HCT116 (cell line): ENCODE measurements around the gene MAB21L3. TPM values are rescaled to one million over a fixed set of nuclear protein-coding genes. Genes with fewer than 3 reads are reported as not detected.

Experiments
- ATAC-seq: fragments of 200-7000 bp; cut with Tn5 transposase; 2 replicates; pipeline ENCODE4 v1.9.1; 2020; ENCODE audit warnings: mild to moderate bottlenecking, moderate library complexity
- BruUV-seq: library from RNA; stranded (reverse); fragments of 400-500 nt; replicated peaks from 2 replicates; lab custom pipeline; 2021; lab: Mats Ljungman, UMichigan
- CTCF ChIA-PET: fragments of 300-600 bp; sonication (Branson Sonifier 250); formaldehyde crosslinking; loops from one replicate; lab custom pipeline; 2021; ENCODE audit warnings: antibody characterized with exemption; lab: Charles Lee
- POLR2A ChIA-PET: fragments of 300-600, 350-600 bp; sonication (Branson Sonifier 250); formaldehyde crosslinking; loops from one replicate; lab custom pipeline; 2021; ENCODE audit warnings: antibody characterized with exemption; lab: Charles Lee
- RAD21 ChIA-PET, 2 experiments: fragments of 300-600 bp; sonication (Branson Sonifier 250); formaldehyde crosslinking; loops; one replicate each; lab custom pipeline; 2023; ENCODE audit warnings: low total read pairs in 2 of 2; ENCODE audit not compliant: uncharacterized antibody in 2 of 2, unreplicated experiment in 2 of 2, low non-redundant PET in 1 of 2; lab: Charles Lee
- DNase-seq: peaks from one replicate; pipeline ENCODE4 v3.0.0-alpha.2; 2010; ENCODE audit warnings: low read depth, low spot score
- H2AFZ ChIP-seq: fragments of 200-600 bp; shearing (Covaris generic), sonication (generic); 2 replicates; pipeline ENCODE4 v1.6.1; 2017; ENCODE audit warnings: low read depth, mixed run types, mixed read lengths, antibody characterized with exemption, low read length; ENCODE audit not compliant: poor library complexity, severe bottlenecking
- H3K27ac ChIP-seq: 2 replicates; pipeline ENCODE4 v1.5.1; 2012; ENCODE audit warnings: low read depth, low read length
- H3K27me3 ChIP-seq: fragments of 200-600 bp; sonication (generic); 2 replicates; pipeline ENCODE4 v1.6.1; 2016; ENCODE audit warnings: mixed run types, low read length, mixed read lengths; ENCODE audit not compliant: insufficient read depth
- H3K36me3 ChIP-seq, 2 experiments: fragments of 200-500 bp in 1 of 2; fragments of 200-600 bp in 1 of 2; sonication (Bioruptor generic) in 1 of 2; sonication (generic) in 1 of 2; 2 replicates each; pipeline versions ENCODE4 v1.5.1 to v1.6.1; 2014 to 2016; ENCODE audit warnings: low read length in 2 of 2, inconsistent platforms in 1 of 2, mixed read lengths in 1 of 2, mixed run types in 1 of 2; ENCODE audit not compliant: insufficient read depth in 2 of 2, control insufficient read depth in 1 of 2
- H3K4me1 ChIP-seq, 2 experiments: fragments of 200-600 bp in 1 of 2; sonication (generic) in 1 of 2; 2 replicates each; pipeline versions ENCODE4 v1.5.1 to v1.6.1; 2012 to 2017; ENCODE audit warnings: low read length in 2 of 2, inconsistent platforms in 1 of 2, mild to moderate bottlenecking in 1 of 2, mixed read lengths in 1 of 2, mixed run types in 1 of 2, moderate library complexity in 1 of 2; ENCODE audit not compliant: insufficient read depth in 2 of 2, control insufficient read depth in 1 of 2
- H3K4me2 ChIP-seq: fragments of 200-600 bp; sonication (generic); 2 replicates; pipeline ENCODE4 v1.6.1; 2017; ENCODE audit warnings: mixed run types, low read length, mixed read lengths
- H3K4me3 ChIP-seq, 2 experiments: fragments of 200-600 bp in 1 of 2; sonication (generic) in 1 of 2; replicated peaks in 1 of 2; 2 replicates each; pipeline ENCODE4 v1.5.1; 2011 to 2016; ENCODE audit warnings: low read length in 2 of 2, control low read depth in 1 of 2, low read depth in 1 of 2, mild to moderate bottlenecking in 1 of 2, mixed read lengths in 1 of 2, mixed run types in 1 of 2
- H3K79me2 ChIP-seq: fragments of 200-600 bp; sonication (generic); 2 replicates; pipeline ENCODE4 v1.6.1; 2017; ENCODE audit warnings: mild to moderate bottlenecking, mixed run types, low read length, moderate library complexity, mixed read lengths; ENCODE audit not compliant: insufficient read depth
- H3K9ac ChIP-seq: fragments of 200-600 bp; sonication (generic); 2 replicates; pipeline ENCODE4 v1.6.1; 2016; ENCODE audit warnings: low read length, mixed read lengths
- H3K9me2 ChIP-seq: fragments of 200-600 bp; sonication (generic), shearing (Covaris generic); 2 replicates; pipeline ENCODE4 v1.6.1; 2017; ENCODE audit warnings: mixed run types, mild to moderate bottlenecking, moderate library complexity; ENCODE audit not compliant: insufficient read depth
- H3K9me3 ChIP-seq, 2 experiments: fragments of 200-500 bp in 1 of 2; fragments of 200-600 bp in 1 of 2; sonication (Bioruptor generic) in 1 of 2; sonication (generic) in 1 of 2; 2 replicates each; pipeline ENCODE4 v1.6.1; 2014 to 2017; ENCODE audit warnings: low read length in 2 of 2, mixed read lengths in 2 of 2, inconsistent platforms in 1 of 2, low read depth in 1 of 2, mild to moderate bottlenecking in 1 of 2, mixed run types in 1 of 2, moderate library complexity in 1 of 2; ENCODE audit not compliant: control insufficient read depth in 1 of 2, insufficient read depth in 1 of 2
- H4K20me1 ChIP-seq: fragments of 200-600 bp; sonication (generic), shearing (Covaris generic); 2 replicates; pipeline ENCODE4 v1.6.1; 2017; ENCODE audit warnings: mixed run types, mild to moderate bottlenecking, moderate library complexity; ENCODE audit not compliant: insufficient read depth
- CBX3 ChIP-seq: IDR thresholded peaks from 2 replicates; pipeline ENCODE4 v1.6.1; 2012; ENCODE audit warnings: low read depth
- CEBPB ChIP-seq: IDR thresholded peaks from 2 replicates; pipeline ENCODE4 v1.6.1; 2012; ENCODE audit warnings: low read depth
- EGR1 ChIP-seq: IDR thresholded peaks from 2 replicates; pipeline ENCODE4 v1.6.1; 2012; ENCODE audit warnings: low read depth
- ELF1 ChIP-seq: IDR thresholded peaks from 2 replicates; pipeline ENCODE4 v1.6.1; 2012; ENCODE audit warnings: low read depth, borderline replicate concordance
- EZH2 ChIP-seq: fragments of 200-600 bp; sonication (generic); IDR thresholded peaks from 2 replicates; pipeline ENCODE4 v1.6.1; 2017; ENCODE audit warnings: antibody characterized with exemption, mixed run types
- EZH2phosphoT487 ChIP-seq: fragments of 200-600 bp; IDR thresholded peaks from 2 replicates; pipeline ENCODE4 v1.6.1; 2018; ENCODE audit warnings: antibody characterized with exemption, borderline replicate concordance
- JUND ChIP-seq: IDR thresholded peaks from 2 replicates; pipeline ENCODE4 v1.6.1; 2012
- POLR2A ChIP-seq: IDR thresholded peaks from 2 replicates; pipeline ENCODE4 v1.7.0; 2011; ENCODE audit warnings: borderline replicate concordance; ENCODE audit not compliant: insufficient read depth, insufficient read length; ENCODE audit errors: extremely low read depth
- RAD21 ChIP-seq: IDR thresholded peaks from 2 replicates; pipeline ENCODE4 v1.6.1; 2012; ENCODE audit warnings: low read depth, mild to moderate bottlenecking
- SIN3A ChIP-seq: IDR thresholded peaks from 2 replicates; pipeline ENCODE4 v1.6.1; 2012; ENCODE audit warnings: low read depth
- TCF7L2 ChIP-seq: IDR thresholded peaks from 2 replicates; pipeline ENCODE4 v1.7.0; 2011; ENCODE audit warnings: borderline replicate concordance, inconsistent platforms; ENCODE audit not compliant: insufficient read depth, insufficient read length; ENCODE audit errors: extremely low read depth
- YY1 ChIP-seq: IDR thresholded peaks from 2 replicates; pipeline ENCODE4 v1.6.1; 2011; ENCODE audit warnings: low read length, low read depth, moderate library complexity, mild to moderate bottlenecking; ENCODE audit not compliant: insufficient replicate concordance; ENCODE audit errors: extremely low read depth
- ZFX ChIP-seq: fragments of 450-650 bp; IDR thresholded peaks from 2 replicates; pipeline ENCODE4 v1.6.1; 2017
- intact Hi-C: fragments of 100-400 bp; cut with micrococcal nuclease; formaldehyde crosslinking; loops from 2 replicates; pipeline ENCODE4 v1.10.0; 2022
- total RNA-seq: library from RNA; stranded (reverse); gene quantifications from one replicate; pipeline ENCODE4 v1.2.1, GENCODE V29; 2021; ENCODE audit not compliant: unreplicated experiment
- TF ChIP-seq, protein P1 (sequence below): IDR thresholded peaks from 2 replicates; pipeline ENCODE4 v1.6.1; 2012
- TF ChIP-seq, protein P2 (sequence below): IDR thresholded peaks from 2 replicates; pipeline ENCODE4 v1.6.1; 2012; ENCODE audit warnings: low read depth

Gene MAB21L3
- total RNA-seq, 1 experiment from 2014 or later = not detected

DNA sequence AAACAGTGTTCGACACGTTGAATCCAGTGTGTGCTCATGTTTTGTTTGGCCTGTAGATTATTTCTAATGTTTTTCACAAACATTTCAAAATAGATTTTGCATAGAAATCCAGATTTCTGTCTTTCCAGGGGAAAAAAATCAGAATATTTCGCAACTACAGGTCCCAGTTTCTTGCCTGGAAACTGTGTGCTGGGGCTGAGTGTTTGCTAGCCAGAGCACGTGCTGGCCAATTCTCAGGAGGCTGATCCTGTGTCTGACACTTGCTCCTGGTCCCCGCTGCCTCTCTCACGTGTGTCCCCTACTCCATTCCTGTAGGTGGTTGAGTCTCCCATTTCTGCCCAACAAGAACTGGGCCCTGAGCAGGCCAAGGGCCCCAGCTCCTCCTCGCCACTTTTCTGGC, 2.4 kb downstream of the MAB21L3 start:
- Histone ChIP-seq H3K4me1 (peaks cover 5 to 24% of the 10 kb centered on the region in 2 experiments; a peak in 3 of 4 replicates), H3K9me3 (no peaks in the 10 kb centered on the region), H3K27ac (no peak overlapping the region), H3K36me3 (no peaks in the 10 kb centered on the region), H3K4me3 (no peak overlapping the region), H3K9me2 (no peaks in the 10 kb centered on the region), H3K4me2 (no peak overlapping the region), H2AFZ (no peak overlapping the region), H3K27me3 (no peaks in the 10 kb centered on the region), H3K9ac (no peak overlapping the region), H3K79me2 (no peaks in the 10 kb centered on the region), H4K20me1 (no peaks in the 10 kb centered on the region)
- ChIA-PET POLR2A (no interaction called here), RAD21 (no interaction called here), CTCF (no interaction called here)
- TF ChIP-seq TCF7L2 (no peak), EZH2phosphoT487 (no peak), JUND (no peak), YY1 (no peak), ZFX (no peak), POLR2A (no peak), ELF1 (no peak), EGR1 (no peak), CEBPB (no peak), CBX3 (no peak), SIN3A (no peak), RAD21 (no peak), EZH2 (no peak)
- TF ChIP-seq, protein P1, sequence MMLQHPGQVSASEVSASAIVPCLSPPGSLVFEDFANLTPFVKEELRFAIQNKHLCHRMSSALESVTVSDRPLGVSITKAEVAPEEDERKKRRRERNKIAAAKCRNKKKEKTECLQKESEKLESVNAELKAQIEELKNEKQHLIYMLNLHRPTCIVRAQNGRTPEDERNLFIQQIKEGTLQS = no peak
- TF ChIP-seq, protein P2, sequence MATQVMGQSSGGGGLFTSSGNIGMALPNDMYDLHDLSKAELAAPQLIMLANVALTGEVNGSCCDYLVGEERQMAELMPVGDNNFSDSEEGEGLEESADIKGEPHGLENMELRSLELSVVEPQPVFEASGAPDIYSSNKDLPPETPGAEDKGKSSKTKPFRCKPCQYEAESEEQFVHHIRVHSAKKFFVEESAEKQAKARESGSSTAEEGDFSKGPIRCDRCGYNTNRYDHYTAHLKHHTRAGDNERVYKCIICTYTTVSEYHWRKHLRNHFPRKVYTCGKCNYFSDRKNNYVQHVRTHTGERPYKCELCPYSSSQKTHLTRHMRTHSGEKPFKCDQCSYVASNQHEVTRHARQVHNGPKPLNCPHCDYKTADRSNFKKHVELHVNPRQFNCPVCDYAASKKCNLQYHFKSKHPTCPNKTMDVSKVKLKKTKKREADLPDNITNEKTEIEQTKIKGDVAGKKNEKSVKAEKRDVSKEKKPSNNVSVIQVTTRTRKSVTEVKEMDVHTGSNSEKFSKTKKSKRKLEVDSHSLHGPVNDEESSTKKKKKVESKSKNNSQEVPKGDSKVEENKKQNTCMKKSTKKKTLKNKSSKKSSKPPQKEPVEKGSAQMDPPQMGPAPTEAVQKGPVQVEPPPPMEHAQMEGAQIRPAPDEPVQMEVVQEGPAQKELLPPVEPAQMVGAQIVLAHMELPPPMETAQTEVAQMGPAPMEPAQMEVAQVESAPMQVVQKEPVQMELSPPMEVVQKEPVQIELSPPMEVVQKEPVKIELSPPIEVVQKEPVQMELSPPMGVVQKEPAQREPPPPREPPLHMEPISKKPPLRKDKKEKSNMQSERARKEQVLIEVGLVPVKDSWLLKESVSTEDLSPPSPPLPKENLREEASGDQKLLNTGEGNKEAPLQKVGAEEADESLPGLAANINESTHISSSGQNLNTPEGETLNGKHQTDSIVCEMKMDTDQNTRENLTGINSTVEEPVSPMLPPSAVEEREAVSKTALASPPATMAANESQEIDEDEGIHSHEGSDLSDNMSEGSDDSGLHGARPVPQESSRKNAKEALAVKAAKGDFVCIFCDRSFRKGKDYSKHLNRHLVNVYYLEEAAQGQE = no peak
- BruUV-seq = no TSS peak
- DNase-seq = no peak
- no peak for ATAC-seq
- intact Hi-C loops = no loop called here
